ENCODE measurements around the gene KRABD2.

KRABD2 gene

GRCh38 chr17:8376271-8377067 lies at the start of gene KRABD2:
KRABD2 (minus strand) TSS chr17:8376704.
- no peaks in the 10 kb centered on the region for H3K9me3 ChIP-seq (ENCODE audit: control insufficient read depth in 1 of 2, low read length in 2 of 2)
- H3K36me3 ChIP-seq (ENCODE audit: control insufficient read depth in 1 of 2, insufficient read depth in 2 of 2, low read length in 2 of 2), result peaks cover 46 to 50% of the 10 kb centered on the region in 2 donors
- peak within 1 kb of the TSS; percentile 61 for H3K27ac ChIP-seq (ENCODE audit: low read length)
- H3K4me3 ChIP-seq (ENCODE audit: low read depth in 1 of 2, low read length in 2 of 2), result peak within 1 kb of the TSS; percentile 73 to 95
- H3K27me3 ChIP-seq (ENCODE audit: low read depth, low read length), result no peaks in the 10 kb centered on the region
- peaks cover 0 to 31% of the 10 kb centered on the region in 2 donors for H3K4me1 ChIP-seq (ENCODE audit: control insufficient read depth in 1 of 2, insufficient read depth in 2 of 2, low read length in 2 of 2)

GRCh38 chr17:8421571-8421970 lies 45.1 kb upstream of the KRABD2 start:
- H3K4me3 ChIP-seq (ENCODE audit: low read depth in 1 of 2, low read length in 2 of 2), result no peak overlapping the region
- no peaks in the 10 kb centered on the region for H3K9me3 ChIP-seq (ENCODE audit: control insufficient read depth in 1 of 2, low read length in 2 of 2)
- H3K27ac ChIP-seq (ENCODE audit: low read length), result no peak overlapping the region
- H3K4me1 ChIP-seq (ENCODE audit: control insufficient read depth in 1 of 2, insufficient read depth in 2 of 2, low read length in 2 of 2), result peaks cover 4 to 9% of the 10 kb centered on the region in 2 donors
- no peaks in the 10 kb centered on the region for H3K27me3 ChIP-seq (ENCODE audit: low read depth, low read length)
- H3K36me3 ChIP-seq (ENCODE audit: control insufficient read depth in 1 of 2, insufficient read depth in 2 of 2, low read length in 2 of 2), result no peaks in the 10 kb centered on the region

- no peaks in the 10 kb centered on the region for H3K36me3 ChIP-seq (ENCODE audit: control insufficient read depth in 1 of 2, insufficient read depth in 2 of 2, low read length in 2 of 2)
- peaks cover 4 to 9% of the 10 kb centered on the region in 2 donors for H3K4me1 ChIP-seq (ENCODE audit: control insufficient read depth in 1 of 2, insufficient read depth in 2 of 2, low read length in 2 of 2)
- H3K4me3 ChIP-seq (ENCODE audit: low read depth in 1 of 2, low read length in 2 of 2), result no peak overlapping the region
- H3K9me3 ChIP-seq (ENCODE audit: control insufficient read depth in 1 of 2, low read length in 2 of 2), result no peaks in the 10 kb centered on the region
- H3K27ac ChIP-seq (ENCODE audit: low read length), result peak overlapping the region; percentile 33
- H3K27me3 ChIP-seq (ENCODE audit: low read depth, low read length), result no peaks in the 10 kb centered on the region
Measured at GRCh38 chr17:8420041-8420934, 43.8 kb upstream of the KRABD2 start.

- Histone ChIP-seq H3K27ac (ENCODE audit: low read length) (no peak overlapping the region), H3K9me3 (ENCODE audit: control insufficient read depth in 1 of 2, low read length in 2 of 2) (no peaks in the 10 kb centered on the region), H3K4me3 (ENCODE audit: low read depth in 1 of 2, low read length in 2 of 2) (no peak overlapping the region), H3K27me3 (ENCODE audit: low read depth, low read length) (no peaks in the 10 kb centered on the region), H3K36me3 (ENCODE audit: control insufficient read depth in 1 of 2, insufficient read depth in 2 of 2, low read length in 2 of 2) (no peaks in the 10 kb centered on the region), H3K4me1 (ENCODE audit: control insufficient read depth in 1 of 2, insufficient read depth in 2 of 2, low read length in 2 of 2) (peaks cover 4 to 9% of the 10 kb centered on the region in 2 donors)
Measured at GRCh38 chr17:8419305-8419704, 42.8 kb upstream of the KRABD2 start.

- Histone ChIP-seq H3K27me3 (ENCODE audit: low read depth, low read length) (no peaks in the 10 kb centered on the region), H3K36me3 (ENCODE audit: control insufficient read depth in 1 of 2, insufficient read depth in 2 of 2, low read length in 2 of 2) (no peaks in the 10 kb centered on the region), H3K27ac (ENCODE audit: low read length) (peak overlapping the region; percentile 3), H3K4me1 (ENCODE audit: control insufficient read depth in 1 of 2, insufficient read depth in 2 of 2, low read length in 2 of 2) (peaks cover 4 to 9% of the 10 kb centered on the region in 2 donors), H3K4me3 (ENCODE audit: low read depth in 1 of 2, low read length in 2 of 2) (no peak overlapping the region), H3K9me3 (ENCODE audit: control insufficient read depth in 1 of 2, low read length in 2 of 2) (no peaks in the 10 kb centered on the region)
Measured at GRCh38 chr17:8418471-8418870, 42.0 kb upstream of the KRABD2 start.

GRCh38 chr17:8417806-8418205 lies 41.3 kb upstream of the KRABD2 start:
- H3K9me3 ChIP-seq (ENCODE audit: control insufficient read depth in 1 of 2, low read length in 2 of 2), result no peaks in the 10 kb centered on the region
- H3K4me1 ChIP-seq (ENCODE audit: control insufficient read depth in 1 of 2, insufficient read depth in 2 of 2, low read length in 2 of 2), result peaks cover 4 to 9% of the 10 kb centered on the region in 2 donors
- no peaks in the 10 kb centered on the region for H3K27me3 ChIP-seq (ENCODE audit: low read depth, low read length)
- no peak overlapping the region for H3K4me3 ChIP-seq (ENCODE audit: low read depth in 1 of 2, low read length in 2 of 2)
- H3K36me3 ChIP-seq (ENCODE audit: control insufficient read depth in 1 of 2, insufficient read depth in 2 of 2, low read length in 2 of 2), result no peaks in the 10 kb centered on the region
- H3K27ac ChIP-seq (ENCODE audit: low read length), result peak overlapping the region; percentile 3

- Histone ChIP-seq H3K27ac (ENCODE audit: low read length) (no peak overlapping the region), H3K36me3 (ENCODE audit: control insufficient read depth in 1 of 2, insufficient read depth in 2 of 2, low read length in 2 of 2) (no peaks in the 10 kb centered on the region), H3K4me1 (ENCODE audit: control insufficient read depth in 1 of 2, insufficient read depth in 2 of 2, low read length in 2 of 2) (peaks cover 0 to 3% of the 10 kb centered on the region in 2 donors), H3K4me3 (ENCODE audit: low read depth in 1 of 2, low read length in 2 of 2) (no peak overlapping the region), H3K9me3 (ENCODE audit: control insufficient read depth in 1 of 2, low read length in 2 of 2) (no peaks in the 10 kb centered on the region), H3K27me3 (ENCODE audit: low read depth, low read length) (no peaks in the 10 kb centered on the region)
Measured at GRCh38 chr17:8413938-8414337, 37.4 kb upstream of the KRABD2 start.

GRCh38 chr17:8413328-8413727 lies 36.8 kb upstream of the KRABD2 start:
- Histone ChIP-seq H3K4me3 (ENCODE audit: low read depth in 1 of 2, low read length in 2 of 2) (no peak overlapping the region), H3K36me3 (ENCODE audit: control insufficient read depth in 1 of 2, insufficient read depth in 2 of 2, low read length in 2 of 2) (no peaks in the 10 kb centered on the region), H3K27me3 (ENCODE audit: low read depth, low read length) (no peaks in the 10 kb centered on the region), H3K27ac (ENCODE audit: low read length) (no peak overlapping the region), H3K9me3 (ENCODE audit: control insufficient read depth in 1 of 2, low read length in 2 of 2) (no peaks in the 10 kb centered on the region), H3K4me1 (ENCODE audit: control insufficient read depth in 1 of 2, insufficient read depth in 2 of 2, low read length in 2 of 2) (peaks cover 0 to 3% of the 10 kb centered on the region in 2 donors)

- H3K36me3 ChIP-seq (ENCODE audit: control insufficient read depth in 1 of 2, insufficient read depth in 2 of 2, low read length in 2 of 2), result no peaks in the 10 kb centered on the region
- no peaks in the 10 kb centered on the region for H3K27me3 ChIP-seq (ENCODE audit: low read depth, low read length)
- H3K4me3 ChIP-seq (ENCODE audit: low read depth in 1 of 2, low read length in 2 of 2), result no peak overlapping the region
- peaks cover 0 to 3% of the 10 kb centered on the region in 2 donors for H3K4me1 ChIP-seq (ENCODE audit: control insufficient read depth in 1 of 2, insufficient read depth in 2 of 2, low read length in 2 of 2)
- no peaks in the 10 kb centered on the region for H3K9me3 ChIP-seq (ENCODE audit: control insufficient read depth in 1 of 2, low read length in 2 of 2)
- no peak overlapping the region for H3K27ac ChIP-seq (ENCODE audit: low read length)
Measured at GRCh38 chr17:8412089-8412488, 35.6 kb upstream of the KRABD2 start.

- H3K27me3 ChIP-seq (ENCODE audit: low read depth, low read length), result no peaks in the 10 kb centered on the region
- no peaks in the 10 kb centered on the region for H3K9me3 ChIP-seq (ENCODE audit: control insufficient read depth in 1 of 2, low read length in 2 of 2)
- H3K4me1 ChIP-seq (ENCODE audit: control insufficient read depth in 1 of 2, insufficient read depth in 2 of 2, low read length in 2 of 2), result peaks cover 0 to 3% of the 10 kb centered on the region in 2 donors
- no peak overlapping the region for H3K4me3 ChIP-seq (ENCODE audit: low read depth in 1 of 2, low read length in 2 of 2)
- H3K36me3 ChIP-seq (ENCODE audit: control insufficient read depth in 1 of 2, insufficient read depth in 2 of 2, low read length in 2 of 2), result no peaks in the 10 kb centered on the region
- H3K27ac ChIP-seq (ENCODE audit: low read length), result no peak overlapping the region
Measured at GRCh38 chr17:8410883-8411238, 34.4 kb upstream of the KRABD2 start.
